T-helper 2 cell treated with Interferon-gamma antibody and Interleukin-4, amounts not matched to agents 5 μg/mL and 100 μg/mL, for 36 hours (primary cell): ENCODE results near the gene SPATA25.

Experiments
- DNase-seq: peaks from one replicate; pipeline ENCODE4 v3.0.0; 2021; ENCODE audit warnings: low spot score
- H3K27ac Mint-ChIP-seq: one replicate; pipeline ENCODE4 v1.8.0; 2021; ENCODE audit warnings: mild to moderate bottlenecking, mixed read lengths
- H3K27me3 Mint-ChIP-seq: one replicate; pipeline ENCODE4 v1.8.0; 2021; ENCODE audit warnings: low read depth, mixed read lengths
- H3K36me3 Mint-ChIP-seq: one replicate; pipeline ENCODE4 v1.8.0; 2021; ENCODE audit warnings: low read depth, mixed read lengths
- H3K4me1 Mint-ChIP-seq: one replicate; pipeline ENCODE4 v1.8.0; 2021; ENCODE audit warnings: low read depth, mixed read lengths
- H3K4me3 Mint-ChIP-seq: one replicate; pipeline ENCODE4 v1.8.0; 2022; ENCODE audit warnings: mild to moderate bottlenecking, moderate library complexity, mixed read lengths
- H3K9me3 Mint-ChIP-seq: one replicate; pipeline ENCODE4 v1.8.0; 2021; ENCODE audit warnings: mixed read lengths

The SPATA25 gene

DNA sequence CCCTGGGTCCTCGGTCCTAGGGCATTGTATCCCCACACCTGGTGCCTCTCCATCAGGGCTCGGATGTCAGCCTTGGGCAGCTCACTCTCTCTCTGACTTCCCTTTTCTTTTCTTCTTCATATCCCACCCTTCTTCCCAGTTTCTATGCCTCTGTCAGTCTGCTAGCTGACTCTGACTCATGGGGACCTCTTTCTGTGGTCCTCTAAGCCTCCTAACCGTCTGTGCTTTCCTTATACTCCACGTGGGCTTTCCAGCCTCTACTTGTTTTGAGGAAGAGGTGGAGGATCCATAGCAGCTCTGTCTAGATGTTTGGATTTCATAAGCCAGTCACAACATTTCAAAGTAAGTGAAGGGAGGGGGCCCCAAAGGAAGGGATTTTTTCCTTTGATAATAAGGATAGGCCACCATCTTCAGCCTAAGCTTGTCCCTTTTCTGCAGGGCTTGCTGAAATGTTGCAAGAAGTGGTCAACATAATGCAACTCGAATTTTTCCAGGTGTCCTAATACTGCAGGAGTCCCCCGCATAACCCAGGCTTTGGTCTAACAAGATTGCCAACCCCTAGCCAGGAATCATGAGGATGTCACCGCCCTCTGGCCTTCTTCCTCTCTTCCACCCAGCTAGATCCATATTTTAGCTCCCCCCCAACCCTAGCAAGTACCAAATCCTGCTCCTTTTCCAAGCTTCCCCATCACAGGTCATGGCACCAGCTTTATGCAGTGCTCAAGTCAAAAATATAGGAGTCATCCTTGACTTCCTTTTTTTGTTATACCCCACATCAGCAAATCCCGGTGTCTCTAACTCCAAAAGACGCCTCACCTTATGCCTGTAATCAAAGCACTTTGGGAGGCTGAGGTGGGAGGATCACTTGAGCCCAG lies 33.3 kb upstream of the SPATA25 start:
- no peaks in the 10 kb centered on the region for H3K4me1 Mint-ChIP-seq
- DNase-seq = no peak
- H3K36me3 Mint-ChIP-seq = no peaks in the 10 kb centered on the region
- no peaks in the 10 kb centered on the region for H3K9me3 Mint-ChIP-seq
- no peak overlapping the region for H3K4me3 Mint-ChIP-seq
- peaks cover 34% of the 10 kb centered on the region for H3K27me3 Mint-ChIP-seq
- no peak overlapping the region for H3K27ac Mint-ChIP-seq

GRCh38 chr20:45919542-45920399 lies 32.3 kb upstream of the SPATA25 start:
- Mint-ChIP-seq H3K27me3 (peaks cover 34% of the 10 kb centered on the region), H3K36me3 (no peaks in the 10 kb centered on the region), H3K4me3 (no peak overlapping the region), H3K9me3 (no peaks in the 10 kb centered on the region), H3K27ac (no peak overlapping the region), H3K4me1 (no peaks in the 10 kb centered on the region)
- no peak for DNase-seq

DNA sequence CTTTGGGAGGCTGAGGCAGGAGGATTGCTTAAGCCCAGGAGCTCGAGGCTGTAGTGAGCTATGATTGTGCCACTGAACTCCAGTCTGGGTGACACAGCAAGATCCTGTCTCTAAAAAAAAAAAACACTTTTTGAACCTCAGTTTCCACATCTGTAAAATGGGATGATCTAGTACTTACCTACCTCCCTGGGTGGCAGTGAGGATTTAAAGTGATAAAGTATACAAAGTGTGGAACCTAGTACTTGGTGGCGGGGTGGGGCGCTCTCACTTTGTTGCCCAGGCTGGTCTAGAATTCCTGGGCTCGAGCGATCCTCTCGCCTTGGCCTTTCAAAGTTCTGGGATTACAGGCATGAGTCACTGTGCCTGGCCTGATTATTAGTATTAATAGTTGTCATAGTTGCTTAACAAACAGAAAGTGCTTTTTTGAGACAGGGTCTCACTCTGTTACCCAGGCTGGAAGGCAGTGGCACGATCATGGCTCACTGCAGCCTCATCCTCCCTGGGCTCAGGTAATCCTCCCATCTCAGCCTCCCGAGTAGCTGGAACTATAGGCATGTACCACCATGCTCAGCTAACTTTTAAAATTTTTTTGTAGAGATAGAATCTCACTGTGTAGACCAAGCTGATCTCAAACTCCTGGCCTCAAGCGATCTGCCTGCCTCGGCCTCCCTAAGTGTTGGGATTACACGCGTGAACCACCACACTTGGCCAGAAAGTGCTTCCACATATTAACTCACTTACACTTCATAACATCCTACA lies 31.5 kb upstream of the SPATA25 start:
- peaks cover 31% of the 10 kb centered on the region for H3K27me3 Mint-ChIP-seq
- H3K36me3 Mint-ChIP-seq = no peaks in the 10 kb centered on the region
- H3K27ac Mint-ChIP-seq = no peak overlapping the region
- no peaks in the 10 kb centered on the region for H3K9me3 Mint-ChIP-seq
- H3K4me3 Mint-ChIP-seq = no peak overlapping the region
- DNase-seq = no peak
- H3K4me1 Mint-ChIP-seq = no peaks in the 10 kb centered on the region

DNA sequence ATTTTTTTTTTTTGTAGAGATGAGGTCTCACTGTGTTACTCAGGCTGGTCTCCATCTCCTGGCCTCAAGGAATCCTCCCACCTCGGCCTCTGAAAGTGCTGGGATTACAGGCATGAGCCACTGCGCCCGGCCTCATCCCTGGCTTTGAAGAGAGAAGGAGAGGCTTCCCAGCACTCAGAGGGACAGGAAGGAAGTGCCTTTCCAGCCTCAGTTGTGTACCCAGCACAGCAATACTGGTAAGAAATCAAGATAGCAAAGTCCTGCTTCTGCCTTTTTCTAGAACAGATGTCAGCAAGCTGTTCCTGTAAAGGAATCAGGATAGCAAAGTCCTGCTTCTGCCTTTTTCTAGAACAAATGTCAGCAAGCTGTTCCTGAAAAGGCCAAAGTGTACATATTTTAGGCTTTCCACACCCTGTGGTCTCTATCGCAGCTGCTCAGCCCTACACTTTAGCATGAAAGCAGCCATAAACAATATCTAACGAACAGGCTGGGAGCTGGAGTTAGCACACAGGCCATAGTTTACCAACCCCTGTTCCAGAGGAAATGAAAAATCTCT lies 30.8 kb upstream of the SPATA25 start:
- peaks cover 31% of the 10 kb centered on the region for H3K27me3 Mint-ChIP-seq
- H3K4me3 Mint-ChIP-seq = no peak overlapping the region
- no peaks in the 10 kb centered on the region for H3K9me3 Mint-ChIP-seq
- DNase-seq = no peak
- no peaks in the 10 kb centered on the region for H3K36me3 Mint-ChIP-seq
- no peak overlapping the region for H3K27ac Mint-ChIP-seq
- no peaks in the 10 kb centered on the region for H3K4me1 Mint-ChIP-seq

DNA sequence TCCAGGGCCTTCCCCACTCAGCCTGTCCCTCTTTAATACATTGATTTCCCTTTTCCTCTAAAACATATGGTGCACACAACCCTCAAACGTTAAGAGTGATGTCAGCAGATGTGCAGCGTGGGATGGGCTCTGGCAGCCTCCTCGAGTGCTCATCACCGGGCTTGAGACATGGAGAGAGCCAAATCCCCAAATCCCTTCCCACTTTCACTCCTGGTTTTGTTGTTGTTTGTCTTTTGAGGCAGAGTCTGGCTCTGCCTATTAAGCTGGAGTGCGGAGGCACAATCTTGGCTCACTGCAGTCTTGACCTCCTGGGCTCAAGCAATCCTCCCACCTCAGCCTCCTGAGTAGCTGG lies 30.3 kb upstream of the SPATA25 start:
- Mint-ChIP-seq H3K27ac (no peak overlapping the region), H3K27me3 (peaks cover 31% of the 10 kb centered on the region), H3K36me3 (no peaks in the 10 kb centered on the region), H3K4me1 (no peaks in the 10 kb centered on the region), H3K9me3 (no peaks in the 10 kb centered on the region), H3K4me3 (no peak overlapping the region)
- DNase-seq = no peak

DNA sequence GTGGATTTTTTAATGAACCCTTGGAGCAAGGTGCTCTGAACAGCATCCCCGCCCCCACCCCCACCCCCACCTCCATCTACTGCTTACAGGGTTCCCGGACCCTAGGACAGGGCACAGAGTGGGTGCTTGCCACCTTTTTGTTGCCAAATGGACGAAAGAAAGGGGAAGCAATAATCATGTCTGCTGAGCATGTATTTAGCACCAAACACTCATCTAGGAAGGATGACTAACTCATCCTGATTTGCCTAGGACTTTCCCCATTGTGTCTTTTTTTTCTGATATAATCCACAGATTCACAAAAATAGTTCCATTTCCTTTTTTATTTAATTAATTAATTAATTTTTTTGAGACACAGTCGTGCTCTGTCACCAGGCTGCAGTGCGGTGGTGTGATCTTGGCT lies 25.7 kb upstream of the SPATA25 start:
- no peak overlapping the region for H3K4me3 Mint-ChIP-seq
- peaks cover 7% of the 10 kb centered on the region for H3K4me1 Mint-ChIP-seq
- peaks cover 10% of the 10 kb centered on the region for H3K27me3 Mint-ChIP-seq
- no peaks in the 10 kb centered on the region for H3K36me3 Mint-ChIP-seq
- no peak for DNase-seq
- H3K9me3 Mint-ChIP-seq = no peaks in the 10 kb centered on the region
- H3K27ac Mint-ChIP-seq = no peak overlapping the region

- no peak for DNase-seq
- H3K27me3 Mint-ChIP-seq = peaks cover 7% of the 10 kb centered on the region
- H3K4me1 Mint-ChIP-seq = peaks cover 7% of the 10 kb centered on the region
- H3K4me3 Mint-ChIP-seq = peak overlapping the region; percentile 45
- H3K36me3 Mint-ChIP-seq = no peaks in the 10 kb centered on the region
- no peaks in the 10 kb centered on the region for H3K9me3 Mint-ChIP-seq
- no peak overlapping the region for H3K27ac Mint-ChIP-seq
Measured at GRCh38 chr20:45912344-45912682, 24.9 kb upstream of the SPATA25 start.

- Mint-ChIP-seq H3K27me3 (peaks cover 7% of the 10 kb centered on the region), H3K27ac (peak within 1 kb of the TSS; percentile 65), H3K9me3 (no peaks in the 10 kb centered on the region), H3K4me1 (peaks cover 7% of the 10 kb centered on the region), H3K4me3 (peak within 1 kb of the TSS; percentile 65), H3K36me3 (no peaks in the 10 kb centered on the region)
- no peak for DNase-seq
Measured at GRCh38 chr20:45911486-45912343, 24.3 kb upstream of the SPATA25 start, which contains the start of gene PLTP. Gene PLTP (minus strand): TSS chr20:45912155. CDS start chr20:45911452, 703 bp downstream.

- H3K36me3 Mint-ChIP-seq = no peaks in the 10 kb centered on the region
- peak overlapping the region; percentile 78 for H3K27ac Mint-ChIP-seq
- peaks cover 3% of the 10 kb centered on the region for H3K27me3 Mint-ChIP-seq
- H3K4me3 Mint-ChIP-seq = peak overlapping the region; percentile 65
- peak; percentile 94 for DNase-seq
- no peaks in the 10 kb centered on the region for H3K9me3 Mint-ChIP-seq
- H3K4me1 Mint-ChIP-seq = peaks cover 7% of the 10 kb centered on the region
Measured at GRCh38 chr20:45910670-45911485, 23.5 kb upstream of the SPATA25 start.

GRCh38 chr20:45909817-45910669 lies 22.6 kb upstream of the SPATA25 start:
- Mint-ChIP-seq H3K36me3 (no peaks in the 10 kb centered on the region), H3K4me3 (peak overlapping the region; percentile 65), H3K9me3 (no peaks in the 10 kb centered on the region), H3K27me3 (peaks cover 3% of the 10 kb centered on the region), H3K4me1 (peaks cover 7% of the 10 kb centered on the region), H3K27ac (peak overlapping the region; percentile 78)
- DNase-seq = no peak

DNA sequence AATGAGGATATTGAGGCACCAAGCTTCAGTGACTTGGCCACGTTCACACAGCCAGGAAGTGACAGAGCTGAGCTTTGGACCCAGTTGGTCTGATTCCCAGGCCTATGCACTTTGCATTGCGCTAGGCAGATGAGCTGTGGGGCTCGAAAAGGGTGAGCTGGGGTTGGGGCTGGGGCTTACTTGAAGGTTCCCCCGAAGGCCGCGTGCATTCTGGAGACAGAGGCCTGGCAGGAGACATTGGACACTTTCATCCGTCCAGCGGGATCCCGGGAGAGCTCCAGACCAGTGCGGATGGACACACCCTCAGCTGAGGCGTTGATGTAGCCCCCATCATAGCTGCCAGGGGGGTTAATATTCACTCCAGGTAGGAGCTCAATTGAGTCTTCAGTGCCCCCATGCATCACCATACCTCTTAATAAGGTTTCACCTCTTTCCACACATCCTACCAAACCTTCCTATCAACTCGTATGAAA lies 21.9 kb upstream of the SPATA25 start:
- no peaks in the 10 kb centered on the region for H3K36me3 Mint-ChIP-seq
- peaks cover 7% of the 10 kb centered on the region for H3K4me1 Mint-ChIP-seq
- no peak overlapping the region for H3K4me3 Mint-ChIP-seq
- H3K9me3 Mint-ChIP-seq = no peaks in the 10 kb centered on the region
- DNase-seq = no peak
- H3K27ac Mint-ChIP-seq = no peak overlapping the region
- H3K27me3 Mint-ChIP-seq = peaks cover 3% of the 10 kb centered on the region
